Fibroblast of lung (primary cell): ENCODE data around the gene NTRK2.

ENCODE experiments used
- CTCF ChIP-seq, 2 donors: IDR thresholded peaks in 1 of 2; conservative IDR thresholded peaks in 1 of 2; 1 replicate in 1 of 2; 2 replicates in 1 of 2; pipeline ENCODE4 v1.5.1; 2011 to 2012; ENCODE audit warnings: low read length in 2 of 2, control low read depth in 1 of 2, inconsistent platforms in 1 of 2, low read depth in 1 of 2, mild to moderate bottlenecking in 1 of 2
- EZH2 ChIP-seq: IDR thresholded peaks from 2 replicates; pipeline ENCODE4 v1.5.1; 2012; ENCODE audit warnings: low read length, control low read depth, mild to moderate bottlenecking; ENCODE audit errors: missing control alignments

GRCh38 chr9:84860249-84861115 lies 191.0 kb downstream of the NTRK2 start:
- TF ChIP-seq CTCF (conservative IDR thresholded peaks at IDR 0.05 in 1 of 2, IDR thresholded peaks at IDR 0.05 in 1 of 2; ENCODE audit: low read depth in 1 of 2, low read length in 2 of 2): no peak
- TF ChIP-seq EZH2: no peak
